NCI-H1417 (cell line): ENCODE results near the gene TBC1D25.

Experiments
- DNase-seq, 3 experiments: peaks; one replicate each; lab custom pipeline; 2025; lab: John Stamatoyannopoulos, UW

TBC1D25 gene

GRCh38 chrX:48560681-48561080, 21.2 kb downstream of the TBC1D25 start:
- DNase-seq, result no peak

- DNase-seq, result no peak
Observed at GRCh38 chrX:48569958-48570357, 30.4 kb downstream of the TBC1D25 start.

DNA sequence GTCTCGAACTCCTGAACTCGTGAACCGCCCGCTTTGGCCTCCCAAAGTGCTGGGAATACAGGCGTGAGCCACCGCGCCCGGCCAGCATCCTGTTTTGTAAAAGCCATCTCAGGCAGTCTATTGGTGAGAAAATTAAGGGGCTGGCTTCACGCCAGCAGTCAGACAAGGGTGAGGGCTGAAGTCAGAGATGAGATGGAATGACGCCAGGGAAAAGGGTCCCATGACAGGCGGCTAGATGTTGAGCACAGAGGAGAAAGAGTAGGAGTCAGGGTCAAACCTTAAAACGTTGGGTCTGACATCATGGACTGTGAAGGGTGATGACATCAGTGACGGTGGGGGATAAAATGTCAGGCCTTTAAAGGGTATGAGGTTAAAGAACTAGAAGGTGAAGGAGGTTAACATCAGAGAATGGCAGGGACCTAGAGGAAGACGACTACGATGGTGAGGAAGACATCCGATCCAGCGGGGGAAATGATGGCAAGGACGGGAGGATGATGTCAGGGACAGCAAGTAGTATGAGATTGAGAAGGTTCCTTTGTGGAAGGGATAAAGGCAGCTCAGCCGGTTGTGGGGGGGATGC, 34.3 kb downstream of the TBC1D25 start:
- peak in 1 of 3 experiments; percentile 90 for DNase-seq

DNA sequence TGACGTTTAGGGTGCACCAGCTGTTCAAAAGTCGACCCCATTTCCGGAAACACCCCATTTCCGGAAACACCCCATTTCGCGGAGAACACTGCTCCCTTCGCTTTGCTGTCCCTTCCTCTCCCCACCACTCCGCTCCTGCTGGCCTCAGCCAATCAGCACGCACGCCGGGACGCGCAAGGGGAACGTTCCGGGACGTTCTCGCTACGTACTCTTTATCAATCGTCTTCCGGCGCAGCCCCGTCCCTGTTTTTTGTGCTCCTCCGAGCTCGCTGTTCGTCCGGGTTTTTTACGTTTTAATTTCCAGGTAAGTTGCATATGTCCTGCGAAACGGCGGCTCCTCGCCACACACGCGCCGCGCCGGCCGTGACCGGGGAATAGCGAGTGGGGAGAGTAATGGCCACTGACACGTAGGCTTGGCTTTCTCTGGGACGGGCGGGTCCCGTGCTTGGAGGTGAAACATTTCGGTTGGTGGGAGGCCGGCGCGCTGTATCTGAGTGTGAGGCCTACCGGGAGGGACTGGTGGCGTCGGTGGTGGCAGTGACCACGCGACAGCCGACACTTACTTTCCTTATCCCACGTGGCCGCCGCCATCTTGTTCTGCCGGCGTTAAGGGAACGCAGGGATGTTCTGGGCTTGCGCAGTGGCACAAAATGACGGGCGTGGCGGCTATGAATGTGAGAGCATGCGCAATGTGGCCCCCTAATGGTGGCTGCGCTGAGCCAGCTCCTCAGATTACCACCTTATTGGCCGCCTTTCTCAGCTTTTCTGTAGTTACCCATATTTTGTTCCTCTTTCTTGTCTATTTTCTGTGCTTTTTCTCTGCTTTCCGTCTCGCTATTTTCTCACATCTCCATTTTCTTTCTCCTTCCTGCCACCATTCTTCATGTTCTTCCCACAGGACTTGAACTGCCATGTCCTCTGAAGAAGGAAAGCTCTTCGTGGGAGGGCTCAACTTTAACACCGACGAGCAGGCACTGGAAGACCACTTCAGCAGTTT, 35.1 kb downstream of the TBC1D25 start, which contains the start of gene RBM3:
TSS of gene RBM3 (plus strand) at position 215 of the 997 bp plus-strand sequence. CDS start at position 912, 697 bp downstream.
- peak; percentile 83 to 95 (median 88) for DNase-seq

DNA sequence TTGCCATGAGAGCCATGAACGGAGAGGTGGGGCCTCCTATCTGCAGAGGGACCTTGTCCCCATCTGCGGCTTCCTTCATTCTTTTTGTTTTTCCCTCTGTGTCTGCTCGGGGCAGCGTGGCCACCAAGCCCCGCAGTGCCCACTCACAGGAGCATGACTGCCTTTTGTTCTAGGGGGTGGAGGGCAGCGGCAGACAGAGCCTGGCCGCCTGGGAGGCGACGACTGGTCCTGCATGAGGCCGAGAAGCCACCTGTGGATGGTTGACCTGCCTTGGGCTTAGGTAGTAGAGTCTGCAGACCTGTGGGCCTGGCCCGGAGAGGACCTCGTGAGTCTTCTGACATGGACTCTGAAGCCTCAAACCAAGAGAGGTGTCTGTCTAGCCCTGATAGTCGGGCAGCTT, 36.1 kb downstream of the TBC1D25 start:
- no peak for DNase-seq

DNA sequence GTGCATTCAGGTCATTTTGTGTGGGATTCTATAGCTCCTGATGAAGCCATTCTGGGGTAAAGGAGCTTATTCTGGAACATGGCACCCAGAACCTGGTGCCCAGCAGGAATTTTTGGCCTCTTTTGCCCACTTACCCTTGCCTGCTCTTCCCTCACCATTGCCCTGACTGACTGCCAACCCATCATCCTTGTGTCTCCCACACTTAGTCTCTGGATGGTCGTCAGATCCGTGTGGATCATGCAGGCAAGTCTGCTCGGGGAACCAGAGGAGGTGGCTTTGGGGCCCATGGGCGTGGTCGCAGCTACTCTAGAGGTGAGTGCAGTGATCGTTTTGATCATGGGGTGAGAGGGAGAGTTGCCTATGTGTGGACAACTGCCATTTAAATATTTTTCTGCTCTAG, 36.6 kb downstream of the TBC1D25 start:
- no peak for DNase-seq

- DNase-seq, result no peak
Observed at GRCh38 chrX:48578661-48579128, 39.2 kb downstream of the TBC1D25 start.

DNA sequence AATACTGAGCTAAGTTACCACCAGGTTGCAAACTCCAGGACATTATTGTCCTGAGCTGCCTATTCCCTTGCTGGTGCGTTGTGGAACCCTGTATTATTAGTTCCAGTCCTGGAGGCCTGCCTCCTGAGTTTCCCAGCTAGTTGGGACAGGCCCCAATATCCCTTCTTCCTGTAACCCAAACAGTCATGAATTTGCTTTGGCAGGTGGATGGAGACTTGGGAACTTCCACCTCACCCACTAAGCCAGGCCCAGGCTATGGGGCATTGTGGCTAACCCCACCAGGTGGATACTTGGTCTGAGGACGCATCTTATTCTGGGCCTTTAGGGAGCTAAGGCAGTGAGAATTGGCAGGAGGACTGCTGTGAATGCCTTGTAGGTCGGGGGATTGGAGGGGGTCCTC, 39.7 kb downstream of the TBC1D25 start:
- no peak for DNase-seq

DNA sequence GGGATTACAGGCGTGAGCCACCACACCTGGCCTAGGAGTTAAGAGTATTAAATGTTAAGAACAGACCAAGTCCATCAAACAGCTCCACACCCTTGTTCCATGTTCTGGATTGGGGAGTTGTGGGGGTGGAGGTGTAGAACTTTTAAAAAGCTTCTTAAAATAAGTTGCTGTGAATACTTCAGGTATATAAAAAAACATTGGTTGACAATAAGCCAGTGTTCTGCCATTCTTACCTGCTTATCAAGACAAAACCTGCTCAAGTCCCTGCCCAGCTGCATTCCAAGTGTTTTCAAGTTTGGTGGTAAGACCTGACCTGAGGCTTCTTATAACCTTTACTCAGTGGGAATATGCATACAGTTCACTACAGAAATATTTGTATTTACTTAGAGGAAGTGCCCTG, 41.1 kb downstream of the TBC1D25 start:
- DNase-seq, result no peak

GRCh38 chrX:48584698-48585097, 45.2 kb downstream of the TBC1D25 start:
- no peak for DNase-seq

DNA sequence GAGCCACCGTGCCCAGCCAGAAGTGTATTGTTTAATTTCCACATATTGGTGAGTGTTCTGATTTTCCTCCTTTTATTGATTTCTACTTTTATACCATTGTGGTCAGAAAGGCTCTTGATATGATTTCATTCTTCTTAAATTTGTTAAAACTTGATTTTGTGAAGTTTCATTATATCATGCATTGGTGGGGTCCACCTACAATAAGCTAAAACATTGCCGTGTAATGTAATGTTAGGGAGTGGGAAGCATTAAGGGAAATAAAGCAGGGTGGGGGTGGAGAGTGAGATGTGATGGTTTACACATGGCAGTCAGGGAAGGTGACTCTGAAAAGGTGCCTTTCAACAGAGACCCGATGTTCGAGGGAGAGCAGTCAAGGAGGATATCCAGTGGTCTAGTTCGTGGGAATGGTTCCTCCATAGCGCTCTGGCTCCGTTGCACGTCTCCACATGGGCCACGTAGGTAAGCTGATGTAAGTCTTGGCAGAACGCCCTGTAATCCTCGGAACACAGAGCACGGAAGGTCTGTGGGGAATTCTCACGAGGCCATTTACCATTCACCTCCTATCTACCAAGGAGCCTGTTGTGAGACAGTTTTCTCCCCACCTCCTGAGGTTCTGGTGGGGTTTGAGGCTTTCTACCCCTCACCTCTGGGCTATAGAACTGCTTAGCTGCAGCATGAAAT, 50.1 kb downstream of the TBC1D25 start:
- DNase-seq, result no peak

GRCh38 chrX:48590203-48591103, 50.9 kb downstream of the TBC1D25 start:
- no peak for DNase-seq

GRCh38 chrX:48591255-48591791, 51.8 kb downstream of the TBC1D25 start:
- DNase-seq, result no peak

- DNase-seq, result no peak
Observed at GRCh38 chrX:48592971-48593370, 53.5 kb downstream of the TBC1D25 start.

- DNase-seq, result no peak
Observed at GRCh38 chrX:48595929-48596328, 56.4 kb downstream of the TBC1D25 start.

- DNase-seq, result peak; percentile 89 to 95 (median 92)
Observed at GRCh38 chrX:48597353-48598264, 58.1 kb downstream of the TBC1D25 start, which contains the start of gene WDR13. Gene WDR13 (plus strand): TSS chrX:48597492. CDS start chrX:48597997, 505 bp downstream.

DNA sequence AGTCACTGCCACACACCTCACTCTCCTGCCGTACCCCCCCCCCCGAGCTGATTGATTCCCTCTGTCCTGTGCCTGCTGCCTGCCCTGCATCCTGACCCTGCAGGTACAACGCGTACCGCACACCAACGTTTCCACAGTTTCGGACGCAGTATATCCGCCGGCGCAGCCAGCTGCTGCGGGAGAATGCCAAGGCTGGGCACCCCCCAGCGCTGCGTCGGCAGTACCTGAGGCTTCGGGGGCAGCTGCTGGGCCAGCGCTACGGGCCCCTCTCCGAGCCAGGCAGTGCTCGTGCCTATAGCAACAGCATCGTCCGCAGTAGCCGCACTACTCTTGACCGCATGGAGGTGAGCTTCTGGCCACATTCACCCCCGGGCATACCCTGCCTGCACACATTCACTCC, 59.1 kb downstream of the TBC1D25 start:
- DNase-seq, result no peak

DNA sequence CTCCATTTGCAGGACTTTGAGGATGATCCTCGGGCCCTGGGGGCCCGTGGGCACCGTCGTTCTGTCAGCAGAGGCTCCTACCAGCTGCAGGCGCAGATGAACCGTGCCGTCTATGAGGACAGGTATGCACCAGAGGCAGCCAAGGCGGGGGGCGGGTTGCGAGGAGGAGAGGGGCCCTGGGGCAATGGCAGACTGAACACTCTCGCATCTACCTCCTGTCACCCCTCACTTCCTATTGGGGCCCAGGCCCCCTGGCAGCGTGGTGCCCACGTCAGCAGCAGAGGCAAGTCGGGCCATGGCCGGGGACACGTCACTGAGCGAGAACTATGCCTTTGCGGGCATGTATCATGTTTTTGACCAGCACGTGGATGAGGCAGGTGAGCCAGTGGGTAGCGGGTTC, 59.8 kb downstream of the TBC1D25 start:
- DNase-seq, result no peak

GRCh38 chrX:48600226-48600625, 60.7 kb downstream of the TBC1D25 start:
- no peak for DNase-seq
